C4-2B (cell line): ENCODE measurements around the gene TM7SF3.

Source experiments
- ZFX ChIP-seq: fragments of 450-650 bp; IDR thresholded peaks from 2 replicates; pipeline ENCODE4 v1.6.1; 2017
- TF ChIP-seq, protein P1 (sequence below): fragments of 450-650 bp; conservative IDR thresholded peaks from 2 replicates; pipeline ENCODE4 v1.5.1; 2017; ENCODE audit warnings: mild to moderate bottlenecking

DNA sequence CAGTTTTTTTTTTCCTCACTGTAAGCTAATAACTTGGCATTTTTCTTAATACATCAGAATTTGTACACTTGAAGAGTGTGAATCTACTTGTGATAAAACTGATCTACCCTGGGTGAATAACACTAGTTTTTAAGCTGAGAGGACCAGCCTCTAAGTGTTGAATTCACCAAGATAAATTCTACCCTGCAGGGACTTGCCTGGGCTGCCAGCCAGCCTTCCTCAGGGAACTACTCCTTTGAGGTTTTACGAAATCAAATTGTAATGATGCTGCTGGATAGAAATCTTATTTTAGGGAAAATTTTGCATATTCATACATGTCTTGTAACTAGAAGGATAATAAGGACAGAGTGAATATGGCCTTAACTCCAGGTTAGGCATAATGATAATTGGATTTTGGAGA lies 10.1 kb upstream of the TM7SF3 start:
- TF ChIP-seq, protein P1, sequence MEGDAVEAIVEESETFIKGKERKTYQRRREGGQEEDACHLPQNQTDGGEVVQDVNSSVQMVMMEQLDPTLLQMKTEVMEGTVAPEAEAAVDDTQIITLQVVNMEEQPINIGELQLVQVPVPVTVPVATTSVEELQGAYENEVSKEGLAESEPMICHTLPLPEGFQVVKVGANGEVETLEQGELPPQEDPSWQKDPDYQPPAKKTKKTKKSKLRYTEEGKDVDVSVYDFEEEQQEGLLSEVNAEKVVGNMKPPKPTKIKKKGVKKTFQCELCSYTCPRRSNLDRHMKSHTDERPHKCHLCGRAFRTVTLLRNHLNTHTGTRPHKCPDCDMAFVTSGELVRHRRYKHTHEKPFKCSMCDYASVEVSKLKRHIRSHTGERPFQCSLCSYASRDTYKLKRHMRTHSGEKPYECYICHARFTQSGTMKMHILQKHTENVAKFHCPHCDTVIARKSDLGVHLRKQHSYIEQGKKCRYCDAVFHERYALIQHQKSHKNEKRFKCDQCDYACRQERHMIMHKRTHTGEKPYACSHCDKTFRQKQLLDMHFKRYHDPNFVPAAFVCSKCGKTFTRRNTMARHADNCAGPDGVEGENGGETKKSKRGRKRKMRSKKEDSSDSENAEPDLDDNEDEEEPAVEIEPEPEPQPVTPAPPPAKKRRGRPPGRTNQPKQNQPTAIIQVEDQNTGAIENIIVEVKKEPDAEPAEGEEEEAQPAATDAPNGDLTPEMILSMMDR = no peak
- no peak for TF ChIP-seq ZFX
